ENCODE results near the gene RHPN2.

RHPN2 gene

GRCh38 chr19:33064792-33065550, at the start of gene RHPN2:
Gene RHPN2, minus strand, starts transcription at chr19:33064888. Its CDS starts 36 bp downstream, at chr19:33064852.
- peak; percentile 29 to 47 for DNase-seq

GRCh38 chr19:33114312-33114711, 49.6 kb upstream of the RHPN2 start:
- DNase-seq = no peak

- DNase-seq = no peak
Measured at GRCh38 chr19:33111587-33111986, 46.9 kb upstream of the RHPN2 start.

GRCh38 chr19:33110137-33110910, 45.6 kb upstream of the RHPN2 start:
- DNase-seq = no peak

- DNase-seq = no peak
Measured at GRCh38 chr19:33108161-33108560, 43.5 kb upstream of the RHPN2 start.

- DNase-seq = no peak
Measured at GRCh38 chr19:33102893-33103292, 38.2 kb upstream of the RHPN2 start.

- no peak for DNase-seq
Measured at GRCh38 chr19:33100894-33101644, 36.4 kb upstream of the RHPN2 start.

- DNase-seq = no peak
Measured at GRCh38 chr19:33098055-33098534, 33.4 kb upstream of the RHPN2 start.

- no peak for DNase-seq
Measured at GRCh38 chr19:33096005-33096404, 31.3 kb upstream of the RHPN2 start.

GRCh38 chr19:33094436-33095067, 29.9 kb upstream of the RHPN2 start:
- DNase-seq = no peak

- no peak for DNase-seq
Measured at GRCh38 chr19:33093420-33094210, 28.9 kb upstream of the RHPN2 start.

- no peak for DNase-seq
Measured at GRCh38 chr19:33090179-33090578, 25.5 kb upstream of the RHPN2 start.

- DNase-seq = no peak
Measured at GRCh38 chr19:33089010-33089409, 24.3 kb upstream of the RHPN2 start.

GRCh38 chr19:33086955-33087354, 22.3 kb upstream of the RHPN2 start:
- DNase-seq = no peak

- DNase-seq = no peak
Measured at GRCh38 chr19:33085570-33086128, 21.0 kb upstream of the RHPN2 start.

- peak; percentile 79 to 89 for DNase-seq
Measured at GRCh38 chr19:33080761-33081681, 16.3 kb upstream of the RHPN2 start, which contains the start of gene GPATCH1. Gene GPATCH1, plus strand, starts transcription at chr19:33081181. Its CDS starts 13 bp downstream, at chr19:33081194.

- DNase-seq = no peak
Measured at GRCh38 chr19:33075519-33075918, 10.8 kb upstream of the RHPN2 start.

GRCh38 chr19:33071887-33072286, 7.2 kb upstream of the RHPN2 start:
- no peak for DNase-seq

GRCh38 chr19:33067121-33067520, 2.4 kb upstream of the RHPN2 start:
- no peak for DNase-seq

- DNase-seq = no peak
Measured at GRCh38 chr19:33066543-33066942, 1.9 kb upstream of the RHPN2 start.
